ENCODE results near the gene PRMT9.

DNA sequence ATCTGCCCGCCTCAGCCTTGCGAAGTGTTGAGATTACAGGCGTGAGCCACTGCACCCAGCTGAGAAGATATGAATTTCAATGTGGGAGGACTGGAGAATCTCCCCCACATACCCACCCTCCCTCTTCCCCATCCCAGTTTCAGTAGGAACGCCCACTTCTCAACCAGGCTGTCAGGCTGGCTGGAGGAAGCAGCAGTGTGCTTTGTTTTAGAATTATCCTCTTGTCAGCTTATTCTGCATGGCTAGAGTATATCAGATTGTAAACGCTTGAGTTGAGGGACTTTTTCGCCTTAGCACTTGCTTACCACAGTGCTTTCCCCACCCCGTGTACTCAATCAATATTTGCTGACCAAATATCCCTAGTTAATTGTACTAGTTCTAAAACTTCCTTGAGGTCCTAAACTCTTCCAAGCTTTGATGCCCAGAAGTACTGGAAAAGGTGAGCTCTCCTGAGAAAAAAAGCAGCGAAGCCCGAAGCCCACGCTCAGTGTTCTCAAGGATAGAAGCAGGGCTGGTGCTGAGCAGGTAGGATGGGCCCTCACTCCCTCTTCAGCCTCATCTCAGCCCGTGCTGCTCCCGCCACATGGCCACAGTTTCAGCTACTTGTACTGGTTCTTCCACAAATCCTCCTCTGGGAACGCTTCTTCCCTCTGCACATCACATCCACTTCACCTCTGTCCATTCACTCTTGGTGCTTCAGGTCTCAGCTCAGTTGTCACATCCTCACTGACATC is 40.7 kb upstream of the PRMT9 start:
- TF ChIP-seq, protein P1, sequence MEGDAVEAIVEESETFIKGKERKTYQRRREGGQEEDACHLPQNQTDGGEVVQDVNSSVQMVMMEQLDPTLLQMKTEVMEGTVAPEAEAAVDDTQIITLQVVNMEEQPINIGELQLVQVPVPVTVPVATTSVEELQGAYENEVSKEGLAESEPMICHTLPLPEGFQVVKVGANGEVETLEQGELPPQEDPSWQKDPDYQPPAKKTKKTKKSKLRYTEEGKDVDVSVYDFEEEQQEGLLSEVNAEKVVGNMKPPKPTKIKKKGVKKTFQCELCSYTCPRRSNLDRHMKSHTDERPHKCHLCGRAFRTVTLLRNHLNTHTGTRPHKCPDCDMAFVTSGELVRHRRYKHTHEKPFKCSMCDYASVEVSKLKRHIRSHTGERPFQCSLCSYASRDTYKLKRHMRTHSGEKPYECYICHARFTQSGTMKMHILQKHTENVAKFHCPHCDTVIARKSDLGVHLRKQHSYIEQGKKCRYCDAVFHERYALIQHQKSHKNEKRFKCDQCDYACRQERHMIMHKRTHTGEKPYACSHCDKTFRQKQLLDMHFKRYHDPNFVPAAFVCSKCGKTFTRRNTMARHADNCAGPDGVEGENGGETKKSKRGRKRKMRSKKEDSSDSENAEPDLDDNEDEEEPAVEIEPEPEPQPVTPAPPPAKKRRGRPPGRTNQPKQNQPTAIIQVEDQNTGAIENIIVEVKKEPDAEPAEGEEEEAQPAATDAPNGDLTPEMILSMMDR (IDR thresholded peaks at IDR 0.05; ENCODE audit: low read depth, low read length, poor library complexity, severe bottlenecking) = no peak
- TF ChIP-seq EZH2phosphoT487 (IDR thresholded peaks at IDR 0.05; ENCODE audit: borderline replicate concordance, low read length) = no peak
